Neural cell (in vitro differentiated cells): ENCODE measurements around the gene CCNA2.

Experiments
- CTCF ChIP-seq: fragments of 450-650 bp; IDR thresholded peaks from 2 replicates; pipeline ENCODE4 v1.5.1; 2014; ENCODE audit warnings: antibody characterized with exemption, mild to moderate bottlenecking, moderate library complexity; ENCODE audit not compliant: poor library complexity, severe bottlenecking
- TAF1 ChIP-seq: IDR thresholded peaks from 2 replicates; pipeline ENCODE4 v1.6.1; 2012; ENCODE audit warnings: low read depth

GRCh38 chr4:121822796-121823504 lies 733 bp downstream of the CCNA2 start:
- TF ChIP-seq CTCF: no peak
- no peak for TF ChIP-seq TAF1
